GM12878 (cell line): ENCODE measurements around the gene TSHZ2.

Experiments
- CREM ChIP-seq: IDR thresholded peaks from 2 replicates; pipeline ENCODE4 v1.6.1; 2014; ENCODE audit warnings: antibody characterized with exemption, low read depth
- CTCF ChIP-seq, 3 experiments: IDR thresholded peaks in 2 of 3; conservative IDR thresholded peaks in 1 of 3; 2 replicates each; pipeline ENCODE4 v1.5.1; 2011; ENCODE audit warnings: low read depth in 3 of 3, low read length in 3 of 3, mild to moderate bottlenecking in 3 of 3, control low read depth in 2 of 3, moderate library complexity in 2 of 3, inconsistent platforms in 1 of 3, mixed read lengths in 1 of 3; ENCODE audit not compliant: control insufficient read depth in 2 of 3, insufficient read depth in 1 of 3; ENCODE audit errors: extremely low read depth in 1 of 3
- EZH2 ChIP-seq: IDR thresholded peaks from 2 replicates; pipeline ENCODE4 v1.6.1; 2012; ENCODE audit warnings: low read depth, mild to moderate bottlenecking, control low read depth, inconsistent platforms, low read length, borderline replicate concordance; ENCODE audit not compliant: control insufficient read depth
- NFYA ChIP-seq: IDR thresholded peaks from 2 replicates; pipeline ENCODE4 v1.6.1; 2011; ENCODE audit warnings: low read depth, mild to moderate bottlenecking, low read length, improper control_type of control experiment, borderline replicate concordance
- NR2F1 ChIP-seq: fragments of 450-650 bp; conservative IDR thresholded peaks from 2 replicates; pipeline ENCODE4 v1.6.1; 2017; ENCODE audit warnings: mild to moderate bottlenecking
- RCOR1 ChIP-seq: conservative IDR thresholded peaks from 2 replicates; pipeline ENCODE4 v1.6.1; 2012; ENCODE audit warnings: low read depth, low read length, improper control_type of control experiment
- TAF1 ChIP-seq: IDR thresholded peaks from 2 replicates; pipeline ENCODE4 v1.6.1; 2011; ENCODE audit warnings: mild to moderate bottlenecking, low read depth, low read length, borderline replicate concordance

- TF ChIP-seq NFYA (no peak), CTCF (IDR thresholded peaks at IDR 0.05 in 2 of 3, conservative IDR thresholded peaks at IDR 0.05 in 1 of 3; ENCODE audit: control insufficient read depth in 2 of 3, extremely low read depth in 1 of 3, insufficient read depth in 1 of 3, low read depth in 3 of 3, low read length in 3 of 3) (no peak), EZH2 (no peak), CREM (no peak), TAF1 (no peak), RCOR1 (no peak), NR2F1 (no peak)
Observed at GRCh38 chr20:53222416-53222815, 250.3 kb downstream of the TSHZ2 start.
